Muscle of leg (tissue), 11 donors: ENCODE results near the gene CAVIN1. TPM values are rescaled to one million over a fixed set of nuclear protein-coding genes. Genes with fewer than 3 reads are reported as not detected.
A peak's percentile ranks its signal among the peaks of the same experiment; 100 is the strongest.

ENCODE experiments used
- DNase-seq: peaks from one replicate; pipeline ENCODE4 v3.0.0; 2013
- H3K27ac ChIP-seq: one replicate; pipeline ENCODE4 v1.5.1; 2013; ENCODE audit warnings: mild to moderate bottlenecking, low read length, control low read depth
- H3K27me3 ChIP-seq: one replicate; pipeline ENCODE4 v1.6.1; 2013; ENCODE audit warnings: low read length; ENCODE audit not compliant: control insufficient read depth, insufficient read depth
- H3K36me3 ChIP-seq: one replicate; pipeline ENCODE4 v1.6.1; 2013; ENCODE audit warnings: low read length; ENCODE audit not compliant: control insufficient read depth, insufficient read depth
- H3K4me1 ChIP-seq: one replicate; pipeline ENCODE4 v1.6.1; 2013; ENCODE audit warnings: low read length; ENCODE audit not compliant: control insufficient read depth, insufficient read depth
- H3K4me3 ChIP-seq: one replicate; pipeline ENCODE4 v1.5.1; 2013; ENCODE audit warnings: low read length, control low read depth
- H3K9me3 ChIP-seq: replicated peaks from 2 replicates; pipeline ENCODE4 v1.6.1; 2013; ENCODE audit warnings: low read depth, low read length; ENCODE audit not compliant: control insufficient read depth
- WGBS: methylation state at CpG from one replicate; pipeline ENCODE4 v1.1.5; 2013; ENCODE audit warnings: missing lambda C conversion rate; ENCODE audit not compliant: insufficient coverage; 5-methylcytosine and 5-hydroxymethylcytosine counted together
- polyA plus RNA-seq, 8 donors: library from polyadenylated mRNA; unstranded; fragments of 120-200 nt; gene quantifications; one replicate each; pipeline versions ENCODE4 v1.2.1 to v1.2.3, GENCODE V29; 2013; ENCODE audit warnings: inconsistent platforms in 1 of 8, low replicate concordance in 1 of 8; ENCODE audit not compliant: insufficient read length in 8 of 8, insufficient read depth in 1 of 8
- total RNA-seq: library from RNA; stranded (reverse); fragments of 120-200 nt; gene quantifications from one replicate; pipeline ENCODE4 v1.2.4, GENCODE V29; 2013

The CAVIN1 gene
- total and polyA plus RNA-seq, 9 donors, result 206 to 334 (median 291) TPM

- H3K4me1 ChIP-seq, result no peaks in the 10 kb centered on the region
- WGBS, result no CpG with 5 or more reads among the region's 3 CpGs
Measured at GRCh38 chr17:42354956-42355843, 67.9 kb downstream of the CAVIN1 start.

More at GRCh38 chr17:42354956-42355843, 67.9 kb downstream of the CAVIN1 start:
- peak; percentile 53 for DNase-seq
- no peaks in the 10 kb centered on the region for H3K27me3 ChIP-seq
- H3K4me3 ChIP-seq, result no peak overlapping the region
- H3K36me3 ChIP-seq, result peaks cover 2% of the 10 kb centered on the region
- no peak overlapping the region for H3K27ac ChIP-seq
- no peaks in the 10 kb centered on the region for H3K9me3 ChIP-seq

Other genes starting within 250 kb of the CAVIN1 start
- not detected for gene KCNH4, start 242.1 kb downstream of the CAVIN1 start, total RNA-seq
- gene KCNH4, start 242.1 kb downstream of the CAVIN1 start, polyA plus RNA-seq, result under 1 TPM in 3 of 8 donors, not detected in 5; 0.04 to 0.05 (median 0.05) TPM
- 0.13 TPM for gene HCRT, start 237.8 kb downstream of the CAVIN1 start, total RNA-seq
- under 1 TPM; 0.33 to 0.94 (median 0.64) TPM for gene HCRT, start 237.8 kb downstream of the CAVIN1 start, polyA plus RNA-seq
- 9.3 TPM for gene GHDC, start 228.8 kb downstream of the CAVIN1 start, total RNA-seq
- gene GHDC, start 228.8 kb downstream of the CAVIN1 start, polyA plus RNA-seq, result 10 to 100 TPM in 5 of 8 donors, 1 to 10 TPM in 3; 8.2 to 15.8 (median 10.9) TPM
- 27.0 TPM for gene STAT5B, start 146.9 kb downstream of the CAVIN1 start, total RNA-seq
- 10 to 100 TPM; 29.8 to 41.1 (median 36.1) TPM for gene STAT5B, start 146.9 kb downstream of the CAVIN1 start, polyA plus RNA-seq
- gene STAT5A, start 134.8 kb downstream of the CAVIN1 start, total RNA-seq, result 12.8 TPM
- gene STAT5A, start 134.8 kb downstream of the CAVIN1 start, polyA plus RNA-seq, result 10 to 100 TPM; 15.3 to 20.4 (median 17.3) TPM
- gene STAT3, start 34.8 kb downstream of the CAVIN1 start, total RNA-seq, result 44.7 TPM
- 10 to 100 TPM; 42.6 to 56.9 (median 48.1) TPM for gene STAT3, start 34.8 kb downstream of the CAVIN1 start, polyA plus RNA-seq
- 18.5 TPM for gene ATP6V0A1, start 35.6 kb upstream of the CAVIN1 start, total RNA-seq
- 10 to 100 TPM; 16.7 to 36.4 (median 23.8) TPM for gene ATP6V0A1, start 35.6 kb upstream of the CAVIN1 start, polyA plus RNA-seq
- 17.1 TPM for gene NAGLU, start 113.0 kb upstream of the CAVIN1 start, total RNA-seq
- 10 to 100 TPM; 15.4 to 24.1 (median 20.8) TPM for gene NAGLU, start 113.0 kb upstream of the CAVIN1 start, polyA plus RNA-seq
- 1.9 TPM for gene HSD17B1, start 129.7 kb upstream of the CAVIN1 start, total RNA-seq
- gene HSD17B1, start 129.7 kb upstream of the CAVIN1 start, polyA plus RNA-seq, result 1 to 10 TPM; 2.2 to 3.2 (median 2.6) TPM
- 13.0 TPM for gene COASY, start 138.9 kb upstream of the CAVIN1 start, total RNA-seq
- gene COASY, start 138.9 kb upstream of the CAVIN1 start, polyA plus RNA-seq, result 10 to 100 TPM; 25.5 to 33.5 (median 28.7) TPM
- 16.6 TPM for gene MLX, start 143.8 kb upstream of the CAVIN1 start, total RNA-seq
- gene MLX, start 143.8 kb upstream of the CAVIN1 start, polyA plus RNA-seq, result 10 to 100 TPM; 31.5 to 39.6 (median 35.5) TPM
- 5.4 TPM for gene PSMC3IP, start 154.5 kb upstream of the CAVIN1 start, total RNA-seq
- gene PSMC3IP, start 154.5 kb upstream of the CAVIN1 start, polyA plus RNA-seq, result 10 to 100 TPM; 10.5 to 13.5 (median 11.9) TPM
- 39.1 TPM for gene RETREG3, start 186.1 kb upstream of the CAVIN1 start, total RNA-seq
- 10 to 100 TPM; 27.6 to 36.1 (median 30.7) TPM for gene RETREG3, start 186.1 kb upstream of the CAVIN1 start, polyA plus RNA-seq
- 22.2 TPM for gene TUBG1, start 186.4 kb upstream of the CAVIN1 start, total RNA-seq
- 10 to 100 TPM; 30.7 to 43.5 (median 38.2) TPM for gene TUBG1, start 186.4 kb upstream of the CAVIN1 start, polyA plus RNA-seq
- gene TUBG2, start 236.0 kb upstream of the CAVIN1 start, total RNA-seq, result 8.7 TPM
- gene TUBG2, start 236.0 kb upstream of the CAVIN1 start, polyA plus RNA-seq, result 10 to 100 TPM in 7 of 8 donors, 1 to 10 TPM in 1; 10.0 to 19.2 (median 14.1) TPM